Stimulated activated CD4-positive, alpha-beta T cell treated with anti-CD3 and anti-CD28 coated beads, Interleukin-12 subunit alpha, Interleukin-12 subunit beta, amount 100 ng/mL, for 48 hours (primary cell): ENCODE data around the gene CSTPP1.
"Not testable (repeated sequence)": the region's sequence is repeated elsewhere in the genome, so short reads cannot be mapped to it uniquely, and the experiment has no call there.

Source experiments
- DNase-seq, 3 donors: peaks; one replicate each; pipeline ENCODE4 v3.0.0-alpha.2; 2020; ENCODE audit warnings: low read depth in 2 of 3, low spot score in 1 of 3

Gene CSTPP1

DNA sequence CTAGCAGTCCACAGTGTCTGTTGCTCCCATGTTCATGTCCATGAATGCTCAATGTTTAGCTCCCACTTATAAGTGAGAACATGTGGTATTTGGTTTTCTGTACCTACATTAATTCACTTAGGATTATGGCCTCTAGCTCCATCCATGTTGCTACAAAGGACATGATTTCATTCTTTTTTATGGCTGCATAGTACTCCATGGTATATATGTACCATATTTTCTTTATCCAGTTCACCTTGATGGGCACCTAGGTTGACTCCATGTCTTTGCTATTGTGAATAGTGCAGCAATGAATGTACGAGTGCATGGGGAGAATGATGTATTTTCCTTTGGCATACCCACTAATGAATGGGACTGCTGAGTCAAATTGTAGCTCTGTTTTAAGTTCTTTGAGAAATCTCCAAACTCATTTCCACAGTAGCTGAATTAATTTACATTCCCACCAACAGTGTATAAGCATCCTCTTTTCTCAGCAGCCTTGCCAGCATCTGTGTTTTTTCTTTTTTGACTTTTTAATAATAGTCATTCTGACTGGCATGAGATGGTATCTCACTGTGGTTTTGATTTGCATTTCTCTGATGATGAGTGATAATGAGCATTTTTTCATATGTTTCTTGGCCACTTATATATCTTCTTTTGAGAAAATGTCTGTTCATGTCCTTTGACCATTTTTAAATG, 53.4 kb downstream of the CSTPP1 start:
- not testable (repeated sequence) for DNase-seq

- DNase-seq: no peak
Observed at GRCh38 chr11:46991391-46991790, 54.8 kb downstream of the CSTPP1 start.

- not testable (repeated sequence) for DNase-seq
Observed at GRCh38 chr11:46992386-46992785, 55.8 kb downstream of the CSTPP1 start.

- DNase-seq: not testable (repeated sequence)
Observed at GRCh38 chr11:46997796-46998195, 61.2 kb downstream of the CSTPP1 start.

GRCh38 chr11:46999217-46999616, 62.7 kb downstream of the CSTPP1 start:
- no peak for DNase-seq

DNA sequence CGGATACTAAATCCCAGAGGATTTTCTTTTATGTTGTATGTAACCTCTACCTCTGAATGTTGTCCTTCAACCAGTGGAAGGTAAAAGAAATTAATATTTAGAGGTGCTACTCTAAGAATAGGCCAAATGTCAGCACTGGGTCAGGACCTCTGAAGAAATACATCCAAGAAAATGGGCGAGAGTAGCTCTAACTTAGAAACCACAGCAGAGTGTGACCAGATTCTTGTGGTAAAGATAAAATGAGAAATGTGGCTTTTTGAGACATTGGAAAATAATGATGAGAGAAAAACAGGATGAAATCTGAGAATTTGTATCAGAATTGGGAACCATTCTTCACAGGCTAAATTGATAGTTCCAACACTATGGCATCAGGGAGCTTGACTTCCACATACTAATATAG, 63.5 kb downstream of the CSTPP1 start:
- DNase-seq: no peak

DNA sequence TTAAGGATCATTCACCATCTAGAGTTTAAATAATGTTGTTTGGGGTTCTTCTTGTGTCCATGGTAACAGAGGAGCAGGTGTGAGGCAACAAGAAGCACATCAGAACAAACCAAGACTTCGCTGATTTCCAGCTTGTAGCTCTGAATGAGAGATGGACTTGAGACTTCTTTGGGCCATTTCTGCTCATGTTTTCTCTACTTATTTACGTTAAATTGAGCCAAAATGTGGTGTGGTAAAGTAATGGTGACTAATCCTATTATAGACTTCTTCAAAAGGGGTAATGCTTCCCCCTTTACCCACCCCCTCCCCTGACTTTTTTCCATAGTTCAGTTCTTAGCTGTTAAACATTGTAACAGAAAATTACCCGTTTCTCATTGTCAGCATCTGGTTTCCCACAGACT, 65.2 kb downstream of the CSTPP1 start:
- no peak for DNase-seq

DNA sequence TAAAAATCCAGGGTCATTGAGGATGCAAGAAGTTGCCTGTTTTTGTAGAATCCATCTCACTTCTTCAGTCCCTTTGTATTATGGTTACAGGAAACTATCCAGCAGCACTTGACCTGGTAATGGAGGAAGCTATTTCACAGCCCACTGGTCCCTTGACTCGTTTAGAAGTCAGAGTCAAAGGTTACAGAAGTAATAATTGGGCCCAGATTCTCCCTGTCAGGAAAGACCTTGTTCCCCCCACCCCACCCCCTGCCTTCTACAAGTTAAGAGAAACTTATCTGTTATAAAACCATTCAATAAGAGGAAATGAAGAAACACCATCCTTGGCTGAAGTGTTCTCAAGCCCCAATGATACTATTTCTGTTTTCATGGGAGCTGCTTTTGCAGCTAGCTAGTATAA, 65.8 kb downstream of the CSTPP1 start:
- DNase-seq: no peak

DNA sequence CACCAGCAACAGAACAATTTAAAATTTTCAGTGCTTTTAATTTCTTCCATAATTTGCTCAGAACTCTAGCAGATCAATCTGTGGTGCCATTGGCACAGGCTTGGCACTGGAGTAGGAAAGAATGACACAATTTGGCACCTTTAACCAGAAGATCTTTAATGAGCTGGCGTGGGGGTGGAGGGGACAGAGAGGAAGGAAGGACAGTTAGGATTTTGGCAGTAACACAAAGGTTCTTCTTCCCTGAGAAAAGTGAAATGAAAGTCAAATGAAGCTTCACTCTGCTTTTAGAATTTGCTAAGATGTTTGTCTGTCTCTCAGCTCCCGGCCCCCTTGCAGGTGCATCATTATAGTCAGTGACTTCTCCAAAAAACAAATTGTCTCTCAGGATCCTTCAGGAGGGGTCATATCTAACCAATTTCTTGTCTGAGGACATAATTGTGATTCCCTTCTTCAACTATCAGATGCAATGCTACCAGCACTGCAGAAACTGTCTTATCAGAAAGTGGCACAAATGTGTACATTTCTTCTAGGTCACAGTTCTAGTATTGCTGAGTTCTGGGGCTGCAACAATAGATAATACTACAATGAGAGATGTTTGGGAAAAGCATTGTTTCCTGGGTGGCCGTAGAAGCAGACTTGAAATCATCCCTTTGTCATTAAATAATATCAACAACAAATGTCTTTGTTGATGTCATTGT, 66.8 kb downstream of the CSTPP1 start:
- peak; percentile 24 to 29 (median 24) for DNase-seq

DNA sequence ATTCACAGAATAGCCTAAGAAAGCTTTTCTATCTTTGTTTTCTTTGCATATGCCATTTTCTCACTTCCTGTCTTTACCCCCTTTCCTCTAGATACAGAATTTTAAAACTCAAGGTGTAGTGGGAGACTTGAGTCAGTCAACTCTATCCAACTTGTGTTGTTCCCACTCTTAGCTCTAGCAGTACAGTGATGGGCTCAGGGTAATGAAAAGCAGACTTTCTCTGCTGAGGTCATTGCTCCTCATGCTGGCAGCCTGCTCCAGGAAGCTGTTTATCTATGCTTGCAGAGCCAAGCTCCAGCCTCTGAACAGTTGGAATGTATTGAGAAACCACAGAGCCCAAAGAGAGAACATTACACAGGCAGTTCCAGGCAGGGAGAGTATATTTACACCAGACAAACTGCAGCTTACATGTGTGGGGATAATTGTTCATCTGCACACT, 68.1 kb downstream of the CSTPP1 start:
- no peak for DNase-seq

DNA sequence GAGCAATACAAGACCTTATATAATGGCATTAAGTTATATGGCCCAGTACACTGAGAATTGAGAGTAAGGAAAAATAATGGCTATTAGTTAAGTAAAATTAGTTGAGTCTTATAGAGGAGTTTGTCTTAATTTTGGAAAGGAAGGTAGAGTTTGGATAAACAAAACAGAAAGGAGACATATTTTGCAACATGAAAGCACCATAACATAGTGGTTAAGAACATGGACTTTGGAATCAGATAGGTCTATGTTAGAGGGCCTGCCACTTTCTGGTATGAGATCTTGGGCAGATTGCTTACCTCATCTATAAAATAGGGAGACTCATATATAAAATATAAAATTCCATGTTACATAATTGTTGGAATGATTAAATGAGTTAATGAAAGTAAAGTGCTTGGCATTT, 68.9 kb downstream of the CSTPP1 start:
- no peak for DNase-seq

- DNase-seq: no peak
Observed at GRCh38 chr11:47007579-47007978, 71.0 kb downstream of the CSTPP1 start.

- no peak for DNase-seq
Observed at GRCh38 chr11:47010179-47010578, 73.6 kb downstream of the CSTPP1 start.

- DNase-seq: no peak
Observed at GRCh38 chr11:47014097-47014496, 77.5 kb downstream of the CSTPP1 start.

DNA sequence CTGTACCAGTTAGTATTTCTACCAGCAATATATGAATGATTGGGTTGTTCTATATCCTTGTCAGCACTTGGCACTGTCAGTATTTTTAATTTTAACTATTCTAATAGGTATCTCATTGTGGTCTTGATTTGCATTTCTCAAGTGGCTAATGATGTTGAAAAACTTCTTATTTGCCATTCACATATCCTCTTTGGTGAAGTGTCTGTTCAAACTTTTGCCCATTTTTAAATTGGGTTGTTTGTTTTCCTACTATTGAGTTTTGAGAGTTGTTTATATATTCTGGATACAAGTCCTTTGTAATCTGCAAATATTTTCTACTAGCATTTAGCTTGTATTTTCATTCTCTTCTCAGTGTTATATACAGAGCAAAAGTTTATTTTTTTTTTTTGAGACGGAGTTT, 82.1 kb downstream of the CSTPP1 start:
- no peak for DNase-seq

DNA sequence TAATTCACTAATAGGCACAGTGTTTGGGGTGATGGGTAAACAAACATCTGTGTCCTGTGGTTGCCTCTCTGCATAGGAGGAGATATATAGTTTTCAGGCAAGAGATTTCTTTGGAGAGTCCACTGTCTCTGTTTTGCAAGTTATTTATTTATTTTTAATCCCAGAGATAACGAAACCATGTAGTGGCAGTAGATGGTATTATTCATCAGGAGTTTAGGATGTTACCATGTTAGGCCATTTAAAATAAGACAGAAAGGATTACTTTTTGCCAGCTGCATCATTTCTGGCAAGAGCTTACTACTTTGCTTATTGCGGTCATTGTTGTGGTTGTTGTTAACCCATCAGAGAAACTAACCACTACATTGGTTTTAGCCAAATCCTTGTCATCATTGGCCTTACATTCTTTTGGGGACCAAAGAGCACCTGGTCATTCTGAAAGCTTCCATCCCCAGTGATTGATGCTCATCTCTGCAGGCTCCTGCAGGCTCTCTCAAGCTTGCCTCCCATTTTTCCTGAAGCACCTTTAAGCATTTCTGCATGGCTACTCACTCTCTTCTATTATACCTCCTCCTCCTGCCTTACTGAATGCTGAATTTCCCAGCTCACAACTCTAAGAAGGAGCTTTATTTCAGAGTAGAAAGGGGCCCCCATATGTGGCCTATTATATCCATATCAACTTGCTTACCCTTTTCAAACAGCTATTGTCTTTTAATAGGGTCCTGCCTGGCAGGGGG, 84.4 kb downstream of the CSTPP1 start:
- no peak for DNase-seq

GRCh38 chr11:47021527-47021818, 84.9 kb downstream of the CSTPP1 start:
- DNase-seq: no peak

DNA sequence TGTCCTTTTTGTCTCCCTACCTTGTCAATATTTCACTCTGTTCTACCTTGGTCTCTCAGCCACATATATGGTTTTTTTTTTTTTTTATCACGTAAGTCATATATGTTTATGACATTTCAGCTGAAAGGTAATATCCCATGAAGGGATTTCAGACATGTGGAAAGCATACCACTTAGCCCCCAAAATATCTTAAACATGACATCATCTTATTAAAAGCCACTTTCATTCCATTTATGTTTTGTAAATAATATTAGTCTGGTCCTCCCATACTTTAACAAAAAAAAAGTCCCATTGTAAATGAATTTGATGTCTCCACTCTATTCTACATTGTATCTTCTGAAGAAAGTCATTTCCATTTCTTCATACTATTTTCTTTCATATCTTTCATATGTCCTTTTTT, 85.4 kb downstream of the CSTPP1 start:
- no peak for DNase-seq

GRCh38 chr11:47028195-47029093, 91.9 kb downstream of the CSTPP1 start:
- no peak for DNase-seq

DNA sequence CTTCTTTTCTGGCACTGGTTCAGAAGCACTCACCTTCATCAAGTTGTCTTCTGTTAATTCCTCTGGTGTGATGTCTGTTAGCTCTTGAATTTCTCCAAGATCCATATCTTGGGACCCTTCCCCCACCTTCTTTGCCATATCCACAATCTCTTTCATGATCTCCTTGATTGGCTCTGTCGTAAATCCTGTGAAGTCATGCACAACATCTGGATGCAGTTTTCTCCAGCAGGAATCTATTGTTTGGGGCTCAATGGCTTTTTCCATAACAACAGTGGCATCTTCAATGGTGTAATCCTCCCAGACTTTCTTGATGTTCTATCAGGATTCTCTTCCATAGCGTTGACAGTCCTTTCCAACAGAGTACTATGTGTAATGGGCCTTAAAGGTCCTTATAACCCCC, 96.9 kb downstream of the CSTPP1 start:
- DNase-seq: no peak

DNA sequence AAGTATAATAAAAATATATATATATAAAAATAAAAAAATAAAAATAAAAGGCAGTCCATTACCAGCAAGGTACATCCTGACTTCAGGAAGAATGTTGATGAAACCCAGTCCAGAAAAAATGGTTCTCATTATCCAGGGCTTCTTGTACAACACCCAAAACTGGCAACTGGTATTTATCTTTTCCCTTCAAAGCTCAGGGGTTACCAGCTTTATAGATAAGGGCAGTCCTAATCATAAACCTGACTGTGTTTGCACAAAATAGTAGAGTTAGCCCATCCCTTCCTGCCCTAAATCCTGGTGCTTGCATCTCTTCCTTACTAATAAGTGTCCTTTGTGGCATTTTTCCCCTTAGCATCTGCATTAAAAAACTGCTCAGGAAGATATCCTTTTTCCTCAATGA, 97.5 kb downstream of the CSTPP1 start:
- no peak for DNase-seq
